ENCODE data around the gene GLP2R.

GLP2R gene

DNA sequence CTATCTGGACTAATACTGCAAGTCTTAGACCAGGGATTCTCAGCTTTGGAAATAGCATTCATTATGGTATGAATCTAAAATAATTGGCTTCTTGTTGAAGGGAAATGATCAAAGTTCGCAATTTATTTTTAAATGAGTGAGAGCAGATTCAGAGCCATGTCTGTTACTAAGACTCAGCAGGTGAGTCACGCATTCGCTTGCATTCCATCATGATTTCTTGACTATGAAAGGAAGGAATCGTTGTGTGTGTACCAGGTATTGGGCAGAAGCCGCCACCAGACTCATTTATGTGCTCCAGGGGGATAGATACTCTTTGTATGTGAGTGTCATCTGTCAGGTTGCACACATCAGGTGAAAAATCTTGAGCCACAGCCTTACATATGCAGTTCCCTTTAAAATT is 14.6 kb upstream of the GLP2R start:
- DNase-seq (ENCODE audit: extremely low spot score, insufficient read length, low read depth), result no peak
- FAIRE-seq, result no peak

DNA sequence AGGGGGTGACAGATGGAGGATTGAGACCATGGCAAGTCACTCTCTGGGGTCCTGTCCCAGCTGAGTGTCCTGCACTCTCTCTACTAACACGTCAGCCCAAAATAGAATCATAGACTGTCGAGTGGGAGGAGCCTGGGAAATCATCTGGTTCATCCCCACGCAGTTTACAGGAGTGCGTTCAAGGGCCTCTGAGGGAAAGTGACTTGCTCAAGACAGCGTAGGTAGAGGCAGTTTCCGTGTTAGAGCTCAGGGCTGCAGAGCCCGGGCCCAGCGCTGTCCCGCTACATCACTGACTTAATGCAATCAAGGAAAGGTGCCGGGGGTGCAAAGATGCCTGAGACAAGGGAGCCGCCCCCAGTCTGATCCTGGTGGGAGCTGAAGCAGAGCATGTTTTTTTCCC is 14.2 kb upstream of the GLP2R start:
- no peak for DNase-seq (ENCODE audit: extremely low spot score, insufficient read length, low read depth)
- no peak for FAIRE-seq

DNA sequence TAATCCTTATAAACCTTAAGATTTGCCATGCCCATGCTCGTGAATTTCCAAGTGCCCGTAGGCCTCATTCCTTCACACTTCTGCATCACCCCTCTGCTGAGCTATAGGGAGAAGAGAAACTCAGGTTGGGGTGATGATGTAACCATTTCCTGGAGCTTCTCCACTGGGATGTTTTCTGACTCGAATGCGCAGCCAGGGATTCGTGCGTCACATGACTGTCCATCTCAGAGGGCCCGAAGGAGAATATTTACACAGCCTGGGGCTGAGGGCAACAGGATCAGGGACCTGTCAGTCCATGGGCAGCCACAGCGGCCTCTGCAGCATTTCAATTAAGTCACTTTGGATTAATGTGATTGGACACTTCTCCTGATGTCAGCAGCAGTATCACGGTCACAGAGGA is 12.6 kb upstream of the GLP2R start:
- FAIRE-seq, result no peak
- DNase-seq (ENCODE audit: extremely low spot score, insufficient read length, low read depth), result no peak

DNA sequence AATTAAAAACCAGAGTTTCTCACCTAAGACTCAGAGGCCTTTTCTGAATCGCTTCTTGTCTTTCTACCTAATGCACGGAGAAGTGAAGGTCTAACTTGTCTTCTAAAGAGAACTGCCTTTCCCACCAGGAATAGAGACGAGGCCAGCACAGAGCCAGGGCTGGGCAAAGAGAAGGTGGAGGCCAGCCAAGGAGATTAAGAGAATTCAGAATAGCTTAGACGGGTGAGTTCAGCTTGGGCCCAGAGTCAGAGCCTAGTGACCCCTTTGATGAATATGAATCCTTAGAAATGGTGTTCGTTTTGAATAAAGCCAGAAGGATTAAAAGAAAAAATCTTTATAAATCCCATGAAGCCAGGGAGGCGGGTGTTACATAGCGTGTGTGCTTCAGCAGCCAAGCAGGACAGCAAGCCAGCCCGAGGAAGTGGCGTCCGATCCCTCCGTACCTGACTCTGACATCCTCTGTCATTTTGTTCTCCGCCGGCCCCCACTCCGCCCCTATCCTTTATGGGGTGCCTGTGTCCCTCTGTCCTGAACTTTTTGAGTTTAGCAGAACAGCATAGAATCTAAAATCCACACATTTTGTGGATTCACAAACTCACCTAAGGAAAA is 11.3 kb upstream of the GLP2R start:
- FAIRE-seq (no peak), DNase-seq (ENCODE audit: extremely low spot score, insufficient read length, low read depth) (no peak)

DNA sequence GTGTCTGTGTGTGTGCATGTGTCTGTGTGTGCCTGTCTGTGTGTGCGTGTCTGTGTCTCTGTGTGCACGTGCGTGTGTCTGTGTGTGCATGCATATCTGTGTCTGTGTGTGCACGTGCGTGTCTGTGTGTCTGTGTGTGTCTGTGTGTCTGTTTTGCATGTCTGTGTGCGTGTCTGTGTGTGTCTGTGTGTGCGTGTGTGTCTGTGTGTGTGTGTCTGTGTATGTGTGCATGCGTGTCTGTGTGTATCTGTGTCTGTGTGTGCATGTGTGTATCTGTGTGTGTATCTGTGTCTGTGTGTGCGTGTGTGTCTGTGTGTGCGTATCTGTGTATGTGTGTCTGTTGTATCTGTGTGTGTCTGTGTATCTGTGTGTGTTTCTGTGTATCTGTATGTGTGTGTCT is 9.3 kb upstream of the GLP2R start:
- DNase-seq (ENCODE audit: extremely low spot score, insufficient read length, low read depth) (no peak), FAIRE-seq (no peak)

DNA sequence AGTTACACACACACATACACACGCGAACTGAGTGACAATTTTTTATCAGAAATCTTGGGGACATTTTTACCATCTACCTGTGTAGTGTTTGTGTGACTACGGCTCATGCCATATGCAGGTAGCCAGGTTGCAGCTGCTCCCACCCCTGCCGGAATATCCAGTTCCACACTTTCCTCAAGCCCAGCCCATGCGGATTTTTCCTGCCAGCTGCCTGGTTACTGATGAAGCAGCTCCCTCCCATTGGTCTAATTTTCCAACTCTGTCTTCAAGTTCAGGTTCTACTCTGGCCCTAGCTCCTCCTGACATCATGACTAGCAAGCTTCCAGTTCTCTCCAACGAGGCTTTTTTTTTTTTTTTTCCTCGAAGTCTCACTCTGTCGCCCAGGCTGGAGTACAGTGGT is 8.6 kb upstream of the GLP2R start:
- DNase-seq (ENCODE audit: extremely low spot score, insufficient read length, low read depth) (no peak), FAIRE-seq (no peak)

DNA sequence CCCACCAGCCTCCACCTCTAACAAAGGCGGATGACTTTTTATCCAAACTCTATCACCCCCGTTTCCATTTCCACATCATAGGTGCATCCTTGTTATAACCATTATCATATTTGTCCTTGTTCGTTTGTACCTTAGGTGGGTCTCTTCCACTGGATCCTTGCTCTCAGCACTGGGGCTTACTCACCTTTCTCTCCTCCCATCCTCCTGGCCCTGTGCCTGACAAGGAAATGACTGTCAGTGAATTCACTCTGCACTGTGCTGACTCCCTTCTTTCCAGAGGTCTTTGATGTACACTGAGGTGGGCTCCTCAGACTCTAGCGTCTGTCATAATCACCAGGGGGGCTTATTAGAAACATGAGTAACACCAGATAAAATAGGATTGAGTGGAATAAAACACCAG is 7.0 kb upstream of the GLP2R start:
- FAIRE-seq, result no peak
- DNase-seq (ENCODE audit: extremely low spot score, insufficient read length, low read depth), result no peak

DNA sequence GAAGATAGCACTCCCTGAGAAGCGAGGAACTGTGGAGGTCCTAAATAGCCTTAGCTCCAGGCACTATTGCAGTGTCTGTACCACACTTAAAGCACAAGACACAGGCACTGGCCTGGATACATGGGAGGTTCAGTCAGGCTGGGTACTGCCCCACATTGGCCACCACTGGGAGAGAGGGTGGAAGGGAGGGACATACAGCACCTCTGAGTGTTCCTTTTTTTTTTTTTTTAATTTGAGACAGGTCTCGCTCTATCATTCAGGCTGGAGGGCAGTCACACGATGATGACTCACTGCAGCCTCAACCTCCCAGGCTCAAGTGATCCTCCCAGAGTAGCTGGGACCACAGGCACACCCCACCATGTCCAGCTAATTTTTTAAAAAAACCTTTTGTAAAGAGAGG is 5.3 kb upstream of the GLP2R start:
- FAIRE-seq, result no peak
- no peak for DNase-seq (ENCODE audit: extremely low spot score, insufficient read length, low read depth)

DNA sequence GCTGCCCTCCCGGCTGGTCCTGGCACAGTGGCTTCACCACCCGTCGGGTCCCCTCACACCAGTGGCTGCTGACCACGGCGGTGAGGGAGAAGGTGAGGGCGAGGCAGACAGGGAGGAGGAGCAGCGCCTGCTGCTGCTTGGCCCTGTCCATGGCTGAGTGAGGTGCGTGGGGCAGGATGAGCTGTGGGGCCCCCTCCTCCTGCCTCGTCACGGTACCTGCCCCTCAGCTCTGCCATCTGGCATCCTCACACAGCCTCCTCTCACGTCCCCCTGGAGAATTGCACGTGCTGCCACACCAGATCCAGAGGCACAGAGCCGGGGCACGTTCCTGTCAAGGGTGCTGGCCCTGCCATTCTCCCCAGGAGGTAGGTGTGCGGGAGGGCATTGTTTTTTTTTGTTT is 3.8 kb upstream of the GLP2R start, which contains the start of gene GSG1L2:
Gene GSG1L2, minus strand, starts transcription at position 159 of the 400 bp plus-strand sequence. Its CDS starts 8 bp downstream, at position 151.
- FAIRE-seq, result no peak

DNA sequence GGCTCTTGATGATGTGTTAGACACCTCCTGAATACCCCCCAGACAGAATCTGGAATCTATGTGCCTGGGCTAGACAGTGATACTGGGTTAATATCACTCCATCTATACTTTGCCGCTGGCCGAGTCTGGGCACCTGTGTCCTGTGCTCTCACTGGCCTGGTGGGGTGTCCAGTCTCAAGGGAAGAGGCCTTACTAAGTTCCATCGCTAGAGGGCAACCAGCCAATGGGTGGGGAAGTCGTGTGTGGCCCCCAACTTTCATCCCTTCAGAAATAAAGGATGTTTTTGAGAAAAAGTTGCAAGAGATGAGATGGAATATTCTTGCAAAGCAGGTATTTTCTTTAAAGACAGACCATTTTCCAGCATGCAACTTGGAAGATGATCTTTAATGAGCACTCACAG is 1.6 kb upstream of the GLP2R start:
- FAIRE-seq (no peak), DNase-seq (ENCODE audit: extremely low spot score, insufficient read length, low read depth) (no peak)

More for the DNA sequence above, 3.8 kb upstream of the GLP2R start, which contains the start of gene GSG1L2:
- DNase-seq (ENCODE audit: extremely low spot score, insufficient read length, low read depth), result no peak

DNA sequence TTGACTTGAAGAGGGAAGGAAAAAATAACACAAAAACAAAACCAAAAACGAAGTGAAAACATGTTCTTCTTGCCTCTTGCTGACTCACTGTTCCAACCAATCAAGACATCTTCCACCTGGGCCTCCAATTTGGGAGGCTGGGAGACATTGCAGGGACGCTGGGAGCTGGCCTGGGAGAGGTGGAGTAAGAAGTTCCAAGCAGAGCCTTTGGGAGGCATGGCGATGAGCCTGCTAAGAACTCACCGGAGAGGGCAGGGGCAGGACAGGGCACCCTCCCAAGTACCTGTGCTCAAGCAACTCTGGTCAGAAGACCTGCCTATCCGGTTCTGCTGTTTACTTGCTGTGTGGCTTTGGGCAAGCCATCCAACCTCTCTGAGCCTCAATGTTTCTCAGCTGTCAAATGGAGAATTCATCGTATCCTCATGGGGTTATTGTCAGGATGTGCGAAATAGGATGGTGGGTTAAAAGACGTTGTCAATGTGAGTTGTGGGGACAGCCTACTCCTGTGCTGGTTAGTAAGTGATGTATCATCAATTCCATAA is 856 bp upstream of the GLP2R start:
- FAIRE-seq (no peak), DNase-seq (ENCODE audit: extremely low spot score, insufficient read length, low read depth) (no peak)

DNA sequence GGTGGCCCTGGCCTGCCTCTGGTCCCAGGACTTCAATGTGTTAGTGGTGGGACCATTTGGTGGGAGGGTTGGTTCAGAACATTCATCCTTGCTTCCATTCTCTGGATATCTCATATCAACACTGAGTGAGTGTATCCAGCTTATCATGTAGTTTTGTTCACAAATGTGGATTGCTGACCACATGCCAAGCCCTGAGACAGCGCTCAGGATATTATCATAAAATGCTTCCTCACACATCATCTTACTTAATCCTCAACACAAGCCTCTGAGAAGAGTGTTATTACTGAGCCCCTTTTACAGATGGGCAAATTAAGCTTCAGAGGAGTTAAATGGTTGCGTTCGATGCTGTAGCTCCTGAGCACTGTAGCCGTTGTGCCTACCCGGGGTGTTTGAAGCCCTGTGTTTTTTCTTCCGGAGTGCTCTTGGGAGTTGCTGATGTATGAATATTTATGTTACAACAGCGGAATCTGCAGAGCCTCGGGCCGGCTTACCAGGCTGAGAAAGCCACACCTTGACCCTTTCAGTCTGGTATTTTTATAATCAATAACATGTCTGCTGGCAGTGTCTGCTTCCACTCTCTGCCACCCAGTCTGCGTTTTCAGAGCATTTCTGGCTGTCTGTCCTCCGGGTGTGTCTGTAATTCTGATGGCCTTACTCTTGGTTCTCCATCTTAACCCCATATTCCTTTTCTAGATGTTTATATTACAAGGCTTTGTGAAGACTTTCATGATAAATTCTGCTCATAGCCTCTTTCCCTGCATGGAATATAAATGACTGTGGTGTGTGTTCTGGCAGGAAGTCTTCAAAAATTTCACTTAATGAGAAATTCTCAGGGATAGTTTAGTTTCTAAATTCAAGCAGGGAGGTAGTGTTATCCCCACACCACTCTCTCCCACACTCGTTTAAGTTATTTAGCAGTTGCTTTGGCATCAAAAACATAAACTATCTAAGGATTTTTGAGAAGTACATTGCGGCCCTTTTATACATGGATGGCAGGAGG is 2.9 kb downstream of the GLP2R start:
- DNase-seq (ENCODE audit: extremely low spot score, insufficient read length, low read depth), result no peak
- FAIRE-seq, result no peak

DNA sequence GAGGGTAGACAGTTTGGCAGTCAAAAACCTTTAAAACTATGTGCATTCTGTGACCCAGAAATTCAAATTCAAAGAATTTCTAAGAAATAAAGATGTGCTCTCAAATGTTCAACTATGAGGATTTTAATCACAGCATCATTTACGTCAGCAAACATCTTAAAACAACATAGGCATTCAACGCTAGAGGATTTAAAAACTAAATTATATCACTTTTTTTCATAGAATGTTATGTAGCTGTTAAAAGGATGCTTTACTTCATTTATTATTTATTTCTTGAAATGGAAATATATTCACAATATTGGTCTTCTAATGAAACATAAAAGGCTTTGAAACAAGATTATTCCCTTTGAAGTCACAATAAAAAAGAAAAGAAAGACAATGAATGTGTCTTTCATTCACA is 3.6 kb downstream of the GLP2R start:
- FAIRE-seq (no peak), DNase-seq (ENCODE audit: extremely low spot score, insufficient read length, low read depth) (no peak)

DNA sequence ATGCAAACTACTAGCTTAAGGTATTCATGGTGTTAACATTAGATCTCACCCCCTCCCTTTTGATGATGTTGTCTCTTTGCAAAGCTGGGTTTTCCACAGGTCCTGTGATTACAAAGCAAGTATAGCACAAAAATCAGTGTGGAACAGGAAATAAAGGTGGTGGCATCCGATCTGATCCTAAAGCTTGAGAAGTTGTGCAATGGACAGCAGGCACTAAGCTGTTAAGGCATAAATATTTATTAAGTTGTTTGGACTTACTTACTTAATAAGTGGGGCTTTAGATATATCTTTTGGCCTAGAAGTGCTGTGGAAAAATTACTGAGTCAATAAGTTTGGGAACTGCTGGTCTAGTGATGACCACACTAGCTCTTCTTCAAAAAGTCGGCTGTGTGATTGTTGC is 5.0 kb downstream of the GLP2R start:
- no peak for FAIRE-seq
- no peak for DNase-seq (ENCODE audit: extremely low spot score, insufficient read length, low read depth)

DNA sequence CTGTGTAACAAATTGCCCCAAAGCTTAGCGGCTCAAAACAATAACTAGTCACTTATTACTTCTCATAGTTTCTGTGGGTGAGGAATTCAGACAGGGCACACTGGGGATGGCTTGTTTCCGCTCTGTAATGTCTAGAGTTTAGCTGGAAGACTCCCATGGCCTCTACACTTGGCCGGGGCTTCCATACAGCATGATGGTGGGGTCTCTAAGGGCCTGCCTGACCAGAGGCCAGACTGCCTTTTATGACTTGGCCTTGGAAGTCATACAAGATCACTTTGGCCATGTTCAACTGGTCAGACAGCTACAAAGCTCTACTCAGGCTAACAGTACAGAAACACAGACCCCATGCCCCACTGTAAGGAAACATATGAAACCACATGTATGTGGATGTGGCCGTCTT is 8.2 kb downstream of the GLP2R start:
- no peak for FAIRE-seq
- no peak for DNase-seq (ENCODE audit: extremely low spot score, insufficient read length, low read depth)

DNA sequence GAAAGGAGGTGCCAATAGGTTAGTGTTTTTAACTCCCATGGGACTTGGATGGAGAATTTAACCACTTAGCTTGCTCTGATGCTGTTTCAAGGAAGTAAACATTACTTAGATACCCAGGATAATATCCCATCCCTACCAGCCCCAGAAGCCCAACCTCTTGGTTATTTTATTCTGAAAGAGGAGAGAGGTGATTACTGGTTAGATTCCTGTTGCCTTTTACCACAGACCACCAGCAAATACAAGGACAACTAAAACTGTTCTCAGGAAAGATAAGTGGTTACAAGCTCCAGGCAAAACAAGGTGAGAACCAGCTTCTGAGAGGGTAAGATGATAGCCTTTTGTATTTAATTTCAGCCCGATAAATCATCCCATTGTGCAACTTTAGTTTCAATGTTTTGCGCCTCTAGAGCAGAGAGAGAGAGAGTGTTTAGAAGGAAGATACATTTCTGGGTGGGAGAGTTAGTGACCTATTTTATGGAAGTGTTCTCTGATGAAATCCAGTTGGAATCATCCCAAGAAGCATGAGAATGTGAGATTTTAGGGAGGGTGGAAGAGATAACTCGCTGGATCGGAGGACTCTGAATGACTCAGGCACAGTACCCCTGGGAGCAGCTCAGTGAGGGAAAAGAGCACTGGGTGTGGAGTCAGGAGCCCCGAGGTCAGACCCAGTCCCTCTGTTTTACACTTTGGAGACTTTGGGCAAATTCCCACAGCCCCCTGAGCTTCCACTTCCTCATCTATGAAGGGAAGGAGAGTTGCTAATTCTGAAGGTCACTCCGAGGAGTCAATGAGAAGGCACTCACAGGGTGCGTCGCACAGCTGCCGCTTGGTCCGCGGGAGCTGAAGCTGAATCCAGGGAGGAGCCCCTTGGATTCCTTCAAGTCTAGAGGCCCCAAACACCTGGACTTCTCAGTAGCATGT is 12.1 kb downstream of the GLP2R start:
- FAIRE-seq, result no peak

DNA sequence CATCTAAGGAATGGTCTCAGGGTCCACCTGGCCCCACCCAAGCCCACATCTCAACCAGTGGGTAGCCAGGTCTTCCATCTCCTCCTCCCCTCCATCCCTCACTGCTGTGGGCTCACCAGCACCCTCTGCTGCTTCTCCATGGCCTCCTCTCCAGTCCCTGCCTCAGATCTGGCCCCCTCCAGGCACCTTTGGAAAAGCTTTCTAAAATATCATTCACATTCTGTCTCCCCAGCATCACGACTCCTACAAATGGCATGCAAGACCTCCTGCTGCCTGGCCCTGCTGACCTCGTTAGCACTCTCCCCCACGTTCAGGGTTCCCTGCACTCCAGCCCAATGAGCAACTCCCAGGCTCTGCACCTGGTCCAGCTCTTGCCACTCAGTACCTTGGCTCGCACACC is 13.7 kb downstream of the GLP2R start:
- FAIRE-seq (no peak), DNase-seq (ENCODE audit: extremely low spot score, insufficient read length, low read depth) (no peak)

More for the DNA sequence above, 12.1 kb downstream of the GLP2R start:
- DNase-seq (ENCODE audit: extremely low spot score, insufficient read length, low read depth), result no peak

DNA sequence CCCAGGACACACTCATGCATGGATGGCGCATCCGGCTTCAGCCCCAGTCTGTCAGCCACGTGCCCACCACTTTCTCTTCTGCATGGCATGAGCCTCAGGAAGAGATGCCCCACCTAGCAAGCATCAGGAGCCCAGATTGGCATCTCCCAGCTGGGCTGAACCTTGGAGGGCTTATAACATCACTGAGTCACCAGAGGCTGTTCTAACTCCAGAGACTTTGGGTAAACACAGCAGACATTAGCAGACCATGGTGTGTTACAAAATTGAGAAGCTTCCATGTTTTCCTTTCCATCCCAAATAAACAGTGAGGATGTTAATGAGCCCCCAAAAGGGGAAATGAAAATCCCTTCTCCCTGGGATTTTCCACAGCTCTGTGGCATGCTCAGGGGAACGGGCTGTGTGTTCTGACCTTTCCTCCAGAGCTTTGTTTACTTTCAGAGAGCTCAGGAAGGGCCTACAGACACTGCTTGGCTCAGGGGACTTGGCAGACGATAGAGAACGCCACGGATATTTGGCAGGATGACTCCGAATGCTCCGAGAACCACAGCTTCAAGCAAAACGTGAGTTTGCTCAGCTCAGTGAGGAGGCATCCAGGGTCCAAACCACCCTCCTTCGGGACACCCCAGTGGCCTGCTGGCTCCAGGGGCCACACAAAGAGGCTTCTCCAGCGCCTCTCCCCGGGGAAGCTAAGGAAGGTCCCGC is 16.5 kb downstream of the GLP2R start:
- DNase-seq (ENCODE audit: extremely low spot score, insufficient read length, low read depth) (no peak), FAIRE-seq (no peak)

DNA sequence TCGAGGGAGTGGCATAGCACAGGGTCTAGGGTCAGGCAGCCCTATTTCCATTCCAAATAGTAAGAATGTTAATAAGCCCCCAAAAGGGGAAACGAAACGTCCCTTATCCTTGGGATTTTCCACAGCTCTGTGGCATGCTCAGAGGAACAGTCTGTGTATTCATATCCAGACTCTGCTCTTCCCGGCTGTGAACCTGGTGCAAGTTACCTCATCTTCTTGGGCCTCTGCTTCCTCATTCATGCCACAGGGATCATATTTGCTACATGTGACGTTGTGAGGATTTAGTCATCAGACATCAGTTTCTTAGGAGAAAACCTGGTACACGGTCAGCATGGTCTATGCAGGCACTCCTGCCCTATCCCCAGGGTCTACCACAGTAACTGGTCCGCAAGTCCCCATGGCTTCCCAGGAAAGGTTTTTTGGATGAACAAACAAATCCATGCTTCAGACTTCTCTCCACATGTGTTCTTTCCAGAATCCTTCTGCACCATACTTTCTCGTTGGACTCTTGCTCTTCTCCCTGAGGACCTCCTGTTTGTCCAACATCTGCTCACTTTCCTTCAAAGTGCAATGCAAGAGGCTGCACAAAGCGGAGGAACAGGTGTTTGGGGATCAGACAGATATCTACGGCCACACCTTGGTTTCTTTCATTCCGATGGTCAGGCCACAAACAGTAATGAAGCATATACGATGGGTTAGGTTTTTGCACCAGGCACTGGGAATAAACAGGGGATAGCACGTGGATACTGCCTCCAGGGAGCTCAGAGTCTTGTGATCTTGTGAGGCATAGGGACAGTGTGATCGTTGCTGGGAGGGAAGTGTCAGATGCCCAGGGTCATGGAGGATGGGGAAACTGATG is 17.7 kb downstream of the GLP2R start:
- FAIRE-seq (no peak), DNase-seq (ENCODE audit: extremely low spot score, insufficient read length, low read depth) (no peak)

Data from GM18507 (cell line).